IPS-11a (cell line): Measurements from ENCODE around the gene FZD2.
A peak's percentile ranks its signal among the peaks of the same experiment; 100 is the strongest.
"Not testable (repeated sequence)": the region's sequence is repeated elsewhere in the genome, so short reads cannot be mapped to it uniquely, and the experiment has no call there.

Source experiments
- H3K4me3 ChIP-seq: one replicate; pipeline ENCODE4 v1.5.1; 2013; ENCODE audit warnings: low read depth, low read length, control low read depth

Gene FZD2

DNA sequence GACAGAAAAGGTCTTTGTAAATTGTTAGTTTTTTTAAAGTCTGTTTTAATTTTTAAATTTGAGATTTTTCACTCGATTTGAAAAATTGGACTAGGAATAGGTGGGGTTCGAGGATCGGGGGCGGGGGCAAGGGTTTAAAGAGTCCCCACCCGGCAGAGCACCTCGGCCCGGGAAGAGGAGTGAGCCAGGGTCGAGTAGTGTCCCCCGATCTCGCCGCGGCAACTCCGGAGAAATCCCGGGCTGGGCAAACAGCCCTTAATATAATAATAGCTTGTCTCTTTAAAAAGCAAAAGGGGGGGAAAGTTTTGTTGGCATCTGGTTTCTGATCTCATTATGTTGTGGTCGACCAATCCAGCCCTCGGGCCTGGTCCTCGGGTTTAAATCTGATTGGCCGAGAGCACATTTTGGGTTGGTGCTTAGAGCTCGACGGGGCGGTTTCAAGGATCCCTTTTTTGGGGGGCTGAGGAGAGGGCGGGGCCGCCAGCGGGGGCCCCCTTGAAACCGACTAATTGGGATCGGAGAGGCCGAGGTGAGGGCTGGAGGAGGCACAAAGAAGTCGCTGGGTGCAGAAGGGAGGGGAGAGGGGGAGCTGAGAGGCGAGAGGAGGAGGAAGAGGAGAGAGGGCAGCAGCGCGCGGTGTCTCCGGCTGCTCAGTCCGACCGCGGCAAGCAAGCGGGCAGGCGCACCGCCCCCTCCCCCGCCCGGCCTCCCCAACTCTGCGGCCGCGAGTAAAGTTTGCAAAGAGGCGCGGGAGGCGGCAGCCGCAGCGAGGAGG lies at the start of gene FZD2:
Gene FZD2 (plus strand): TSS at position 653 of the 775 bp plus-strand sequence. CDS start 205 bp downstream, outside the sequence.
- H3K4me3 ChIP-seq: peak within 1 kb of the TSS; percentile 72

DNA sequence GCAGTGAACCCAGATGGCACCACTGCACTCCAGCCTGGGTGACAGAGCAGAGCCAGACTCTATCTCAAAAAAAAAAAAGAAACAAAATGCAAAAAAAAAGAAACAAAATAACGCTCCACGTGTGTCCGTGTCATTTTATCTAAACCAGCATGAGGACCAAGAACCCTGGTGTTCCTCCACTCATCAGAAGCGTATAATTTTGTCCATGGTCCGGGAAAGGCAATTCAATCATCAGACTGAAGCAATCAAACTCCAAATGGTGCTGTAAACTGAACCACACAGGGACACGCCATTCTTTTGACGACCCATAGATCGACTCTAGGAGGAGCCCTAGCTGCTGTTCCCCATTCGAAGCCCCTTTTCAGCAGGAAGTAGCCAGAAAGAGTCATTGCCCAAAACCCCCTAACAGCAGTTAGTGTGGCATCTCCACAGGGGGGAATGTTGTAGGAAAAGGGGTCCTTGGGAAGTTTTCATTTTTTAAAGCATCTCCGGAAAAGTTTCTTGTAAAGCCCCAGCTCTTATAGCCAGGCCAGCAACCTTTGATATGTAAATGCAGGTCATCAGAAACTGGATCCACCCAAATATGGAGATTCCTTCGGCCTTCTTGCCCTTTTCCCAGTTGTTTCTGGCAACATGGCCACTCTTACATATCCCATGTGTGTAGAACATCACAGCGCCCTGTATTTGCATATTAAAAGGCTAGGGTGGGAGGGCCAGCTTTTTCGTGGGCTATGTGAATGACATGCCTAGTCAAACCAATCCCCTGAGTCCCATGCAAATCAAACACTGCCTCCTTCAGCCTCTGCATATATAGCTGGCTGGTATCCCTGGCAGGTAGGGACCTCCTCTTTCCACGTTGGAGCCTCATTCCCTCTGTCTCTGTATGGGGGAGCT lies 45.8 kb upstream of the FZD2 start:
- not testable (repeated sequence) for H3K4me3 ChIP-seq

DNA sequence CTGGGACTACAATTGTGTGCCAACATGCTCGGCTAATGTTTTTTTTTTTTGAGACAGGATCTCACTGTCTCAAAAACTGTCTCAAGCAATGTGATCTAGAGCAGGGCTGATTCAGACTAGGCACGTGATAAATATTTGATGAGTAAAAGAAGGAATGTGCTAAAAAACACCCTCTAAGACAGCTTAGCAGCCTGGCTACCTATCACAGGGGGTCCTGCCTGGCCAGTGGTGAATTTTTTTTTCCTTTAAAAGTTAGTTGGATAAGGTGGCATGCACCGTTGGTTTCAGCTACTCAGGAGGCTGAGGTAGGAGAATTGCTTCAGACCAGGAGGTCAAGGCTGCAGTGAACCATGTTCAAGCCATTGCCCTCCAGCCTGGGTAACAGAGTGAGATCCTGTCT lies 39.3 kb upstream of the FZD2 start:
- H3K4me3 ChIP-seq: no peak overlapping the region

DNA sequence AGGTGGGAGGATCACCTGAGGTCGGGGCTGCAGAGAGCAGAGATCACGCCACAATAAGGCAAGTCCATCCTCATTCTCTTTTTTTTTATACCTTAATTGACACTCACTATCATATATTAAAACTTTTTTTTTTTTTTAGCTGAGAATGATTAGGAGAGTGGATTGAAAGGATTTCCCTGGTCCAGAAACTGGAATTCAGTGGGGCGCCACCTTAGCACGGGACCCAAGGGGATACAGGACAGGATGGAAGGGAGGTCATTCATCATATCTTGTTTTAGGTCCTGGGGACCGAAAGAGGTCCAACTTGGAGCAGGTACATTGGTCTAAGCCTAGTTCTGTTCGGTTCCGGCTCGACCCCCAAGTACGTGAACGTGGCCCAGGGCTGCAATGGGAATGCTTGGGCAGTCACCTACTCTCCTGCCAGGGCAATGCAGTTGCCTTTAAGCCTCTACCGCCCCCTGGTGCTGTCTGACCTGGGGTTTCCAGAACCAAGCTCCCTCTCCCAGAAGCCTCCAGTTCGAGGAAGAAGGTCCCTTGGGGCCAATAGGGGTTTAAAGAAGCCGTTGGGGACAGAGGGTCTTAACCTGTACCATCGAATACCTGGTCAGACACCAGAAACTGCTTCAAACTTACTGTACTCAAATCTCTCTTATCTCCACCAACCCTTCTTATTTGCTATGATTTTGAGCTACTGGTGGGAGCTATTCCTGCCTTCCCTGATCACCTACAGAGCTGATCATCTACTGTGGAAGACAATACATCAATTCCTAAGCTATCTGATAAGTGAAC lies 34.2 kb upstream of the FZD2 start:
- H3K4me3 ChIP-seq: no peak overlapping the region

DNA sequence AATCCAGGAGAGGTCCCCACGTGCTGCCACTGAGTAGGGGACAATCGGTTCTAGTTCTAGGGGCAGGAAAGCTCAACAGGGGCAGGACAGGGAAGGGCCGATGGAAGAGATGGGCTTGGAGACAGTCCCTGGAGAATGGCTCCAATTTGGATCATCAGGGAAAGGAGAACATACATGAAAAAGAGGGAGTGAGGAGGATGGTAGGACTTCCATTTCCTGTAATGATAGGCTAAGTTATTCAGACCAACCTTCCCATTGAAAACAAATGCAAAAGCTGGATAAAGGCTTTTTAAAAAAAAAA lies 33.7 kb upstream of the FZD2 start:
- no peak overlapping the region for H3K4me3 ChIP-seq

DNA sequence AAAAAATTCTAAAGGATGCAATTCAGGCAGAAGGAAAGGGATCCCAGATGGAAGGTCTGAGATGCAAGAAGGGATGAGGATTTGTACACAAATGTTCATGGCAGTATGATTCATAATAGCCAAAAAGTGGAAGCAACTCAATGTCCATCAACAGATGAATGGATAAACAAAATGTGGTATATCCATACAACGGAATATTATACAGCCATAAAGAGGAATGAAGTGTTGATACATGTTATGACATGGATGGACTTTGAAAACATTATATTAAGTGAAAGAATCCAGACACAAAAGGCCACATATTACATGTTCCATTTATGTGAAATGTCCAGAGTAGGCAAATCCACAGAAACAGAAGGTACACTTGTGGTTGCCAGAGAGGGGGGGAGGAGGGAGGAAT lies 30.2 kb upstream of the FZD2 start:
- no peak overlapping the region for H3K4me3 ChIP-seq

DNA sequence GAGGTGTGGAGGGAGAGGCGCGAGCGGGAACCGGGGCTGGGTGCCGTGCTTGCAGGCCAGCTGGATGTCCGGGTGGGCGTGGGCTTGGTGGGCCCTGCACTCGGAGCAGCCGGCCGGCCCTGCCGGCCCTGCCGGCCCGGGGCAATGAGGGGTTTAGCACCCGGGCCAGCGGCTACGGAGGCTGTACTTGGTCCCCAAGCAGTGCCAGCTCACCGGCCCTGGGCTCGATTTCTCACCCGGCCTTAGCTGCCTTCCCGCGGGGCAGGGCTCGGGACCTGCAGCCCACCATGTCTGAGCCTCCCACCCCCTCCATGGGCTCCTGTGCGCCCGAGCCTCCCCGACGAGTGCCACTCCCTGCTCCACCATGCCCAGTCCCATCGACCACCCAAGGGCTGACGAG lies 29.3 kb upstream of the FZD2 start:
- H3K4me3 ChIP-seq: no peak overlapping the region

DNA sequence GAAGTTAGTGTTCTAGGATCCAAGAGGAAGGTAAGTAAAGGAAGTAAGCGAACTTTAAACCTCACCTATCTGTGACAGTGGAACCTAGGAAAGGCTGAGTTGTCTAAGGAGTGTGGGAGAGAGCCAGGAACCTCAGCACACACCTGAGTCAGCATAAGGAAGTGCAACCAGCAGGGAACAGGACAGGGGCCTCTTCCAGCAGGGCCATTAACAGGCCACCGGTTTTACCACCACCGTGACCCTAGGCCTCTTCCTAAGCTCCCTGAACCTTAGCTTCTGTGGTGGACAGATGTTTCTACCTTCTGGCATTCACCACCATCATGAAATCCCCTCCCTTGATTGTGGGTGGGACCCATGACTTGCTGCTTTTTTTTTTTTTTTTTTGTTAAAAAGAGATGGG lies 27.4 kb upstream of the FZD2 start:
- H3K4me3 ChIP-seq: no peak overlapping the region

DNA sequence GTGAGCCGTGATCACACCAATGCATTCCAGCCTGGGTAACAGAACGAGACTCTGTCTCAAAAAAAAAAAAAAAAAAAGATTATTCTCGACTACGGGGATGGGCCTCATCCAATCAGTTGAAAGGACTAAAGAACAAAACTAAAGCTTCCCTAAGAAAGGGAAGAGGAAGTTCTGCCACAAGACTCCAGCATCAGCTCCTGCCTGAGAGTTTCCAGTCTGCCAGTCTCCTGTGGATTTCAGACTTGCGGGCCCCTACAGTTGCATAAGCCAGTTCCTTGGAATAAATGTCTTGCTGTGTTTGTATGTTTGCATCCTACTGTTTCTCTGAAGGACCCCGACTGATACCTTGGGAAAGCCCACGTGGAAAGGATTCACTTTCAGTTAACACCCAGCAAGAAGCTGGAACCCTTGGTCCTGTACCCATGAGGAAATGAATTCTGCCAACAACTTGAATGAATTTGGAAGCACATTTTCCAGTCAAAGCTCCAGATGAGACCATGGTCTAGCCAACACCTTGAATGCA lies 26.3 kb upstream of the FZD2 start:
- no peak overlapping the region for H3K4me3 ChIP-seq

DNA sequence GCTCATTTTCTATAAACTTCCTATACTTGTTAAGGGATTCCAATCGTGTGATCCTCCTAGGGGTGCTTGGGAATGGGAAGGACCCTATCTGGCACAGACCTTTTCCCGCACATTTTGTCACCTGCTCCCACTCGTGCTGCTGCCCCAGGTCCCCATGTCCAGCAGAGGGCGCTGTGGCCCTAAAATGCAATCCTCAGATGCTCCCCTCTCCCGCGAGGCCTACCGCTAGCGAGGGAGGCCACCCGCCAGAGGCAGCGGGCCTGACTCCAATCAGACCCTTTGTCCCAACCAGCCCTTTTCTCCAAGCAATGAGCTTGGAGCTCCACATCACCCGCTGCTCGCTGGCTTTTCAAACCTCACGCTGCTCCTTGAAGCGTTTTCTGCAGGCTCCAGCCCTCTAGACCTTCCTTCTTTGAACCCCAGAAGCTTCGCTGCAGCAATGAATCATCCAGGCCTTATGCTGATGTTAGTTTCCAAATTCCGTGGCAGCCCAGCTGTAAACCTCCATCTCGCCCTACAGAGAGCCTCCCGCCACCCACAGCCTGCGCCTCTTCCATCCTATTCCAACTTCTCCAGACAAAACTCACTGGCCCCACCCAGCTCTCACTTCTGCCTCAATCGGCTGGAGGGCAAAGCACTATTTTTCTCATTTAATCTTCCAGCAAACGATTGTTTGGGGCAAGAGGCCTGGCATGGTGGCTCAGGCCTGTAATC lies 23.6 kb upstream of the FZD2 start:
- no peak overlapping the region for H3K4me3 ChIP-seq

DNA sequence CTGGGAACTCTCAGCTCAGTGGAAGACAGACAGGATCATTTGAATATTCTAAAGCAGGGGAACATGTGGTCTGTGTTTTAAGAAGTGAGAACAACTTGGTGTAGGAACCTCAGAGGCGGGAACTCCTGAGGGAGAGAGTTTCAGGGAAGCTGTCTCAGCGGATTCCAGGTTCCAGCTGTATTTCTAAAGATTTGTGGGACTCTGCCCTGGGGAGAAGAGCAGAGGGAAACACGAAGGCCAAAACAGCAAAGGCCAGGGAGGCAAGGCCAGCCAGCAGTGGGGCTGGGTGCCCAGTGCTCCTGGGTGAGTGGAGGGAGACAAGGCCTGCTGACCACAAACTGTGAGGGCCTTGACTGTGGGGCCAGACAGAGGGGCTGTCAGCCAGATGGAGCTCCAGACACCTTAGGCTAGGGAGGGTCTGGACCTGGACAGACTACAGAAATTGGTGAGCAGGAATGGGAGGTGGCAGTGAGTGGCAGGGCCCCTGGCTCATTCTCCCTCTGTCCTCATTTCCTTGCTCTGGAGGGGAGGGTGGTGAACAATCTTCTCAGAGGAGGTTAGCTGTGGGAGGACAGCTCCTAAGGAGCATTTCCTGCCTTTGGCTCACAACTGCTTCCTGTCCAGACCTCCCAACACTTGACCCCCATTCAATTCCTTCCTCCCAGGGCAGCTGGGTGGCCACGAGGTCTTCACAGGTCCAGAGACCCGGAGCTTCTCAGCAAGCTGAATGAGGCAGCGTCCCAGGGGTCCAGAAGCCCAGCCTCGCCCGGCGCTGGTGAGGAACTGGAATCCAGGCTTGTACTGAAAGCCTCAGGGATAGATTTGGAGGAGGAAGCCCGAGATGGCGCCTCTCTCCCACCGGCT lies 21.0 kb upstream of the FZD2 start:
- H3K4me3 ChIP-seq: no peak overlapping the region

DNA sequence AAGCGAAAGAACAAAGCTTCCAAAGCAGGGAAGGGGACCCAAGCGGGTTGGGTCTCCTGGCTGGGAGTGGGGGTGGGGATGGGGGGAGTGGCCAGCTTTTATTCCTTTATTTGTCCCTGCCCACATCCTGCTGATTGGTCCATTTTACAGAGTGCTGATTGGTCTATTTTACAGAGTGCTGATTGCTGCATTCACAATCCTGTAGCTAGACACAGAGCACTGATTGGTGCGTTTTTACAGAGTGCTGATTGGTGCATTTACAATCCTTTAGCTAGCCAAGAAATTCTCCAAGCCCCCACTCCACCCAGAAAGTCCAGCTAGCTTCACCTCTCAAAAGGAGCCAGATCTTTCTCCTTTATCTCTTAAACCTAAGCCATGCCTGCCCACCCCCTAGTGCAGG lies 19.4 kb upstream of the FZD2 start:
- H3K4me3 ChIP-seq: not testable (repeated sequence)

DNA sequence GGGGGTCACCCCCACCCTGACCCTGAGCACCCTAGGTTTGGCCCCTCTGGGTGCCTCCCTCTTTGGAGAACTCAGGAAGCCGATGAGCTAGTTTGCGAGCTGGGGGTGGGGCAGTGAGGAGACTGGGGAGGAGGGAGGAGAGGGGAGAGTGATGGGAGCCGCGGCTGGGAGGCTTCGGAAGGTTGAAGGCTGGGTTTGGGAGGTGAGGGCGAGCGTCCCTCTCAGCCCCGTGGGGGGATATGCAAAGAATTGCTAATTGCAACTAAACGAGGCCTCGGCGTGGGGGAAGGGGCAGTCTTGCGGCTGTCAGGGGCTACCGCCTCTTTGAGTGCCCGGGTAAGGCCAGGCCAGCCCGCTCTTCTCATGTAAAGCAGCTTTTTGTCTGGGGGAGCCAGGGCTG lies 17.6 kb upstream of the FZD2 start:
- no peak overlapping the region for H3K4me3 ChIP-seq

DNA sequence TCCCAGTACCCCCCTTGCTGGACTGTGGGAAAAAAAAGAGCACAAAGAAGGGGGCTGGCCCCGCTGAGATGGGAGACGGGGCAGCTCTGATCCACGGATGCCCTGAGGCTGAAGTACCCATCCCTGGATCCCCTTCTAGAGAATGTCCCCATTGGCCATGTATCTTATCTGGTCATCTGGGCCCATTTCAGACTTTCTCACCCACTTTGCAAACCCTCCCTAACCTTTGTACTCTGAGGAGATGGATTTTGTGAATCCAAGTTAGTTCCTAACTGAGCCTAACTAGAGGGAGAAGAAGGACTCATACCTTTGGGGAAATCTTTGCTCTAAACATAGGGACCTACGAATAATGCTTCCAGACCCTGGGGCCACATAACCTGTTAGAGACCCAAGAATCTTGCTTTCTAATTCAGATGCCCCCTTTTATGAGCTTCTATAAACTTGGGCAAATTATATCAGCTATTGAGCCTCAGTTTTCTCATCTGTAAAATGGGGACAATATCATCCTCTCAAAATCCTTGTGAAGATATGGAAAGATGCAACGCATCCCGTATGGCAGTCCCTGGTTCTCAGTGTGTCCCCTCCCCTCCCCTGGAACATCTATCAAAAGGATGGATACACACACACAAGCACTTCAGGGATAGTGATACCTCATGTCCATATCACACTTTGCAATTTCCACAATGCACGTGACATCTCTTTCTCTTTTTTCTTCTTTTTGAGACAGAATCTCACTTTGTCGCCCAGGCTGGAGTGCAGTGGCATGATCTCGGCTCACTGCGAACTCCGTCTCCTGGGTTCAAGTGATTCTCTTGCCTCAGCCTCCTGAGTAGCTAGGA lies 16.8 kb upstream of the FZD2 start:
- no peak overlapping the region for H3K4me3 ChIP-seq

DNA sequence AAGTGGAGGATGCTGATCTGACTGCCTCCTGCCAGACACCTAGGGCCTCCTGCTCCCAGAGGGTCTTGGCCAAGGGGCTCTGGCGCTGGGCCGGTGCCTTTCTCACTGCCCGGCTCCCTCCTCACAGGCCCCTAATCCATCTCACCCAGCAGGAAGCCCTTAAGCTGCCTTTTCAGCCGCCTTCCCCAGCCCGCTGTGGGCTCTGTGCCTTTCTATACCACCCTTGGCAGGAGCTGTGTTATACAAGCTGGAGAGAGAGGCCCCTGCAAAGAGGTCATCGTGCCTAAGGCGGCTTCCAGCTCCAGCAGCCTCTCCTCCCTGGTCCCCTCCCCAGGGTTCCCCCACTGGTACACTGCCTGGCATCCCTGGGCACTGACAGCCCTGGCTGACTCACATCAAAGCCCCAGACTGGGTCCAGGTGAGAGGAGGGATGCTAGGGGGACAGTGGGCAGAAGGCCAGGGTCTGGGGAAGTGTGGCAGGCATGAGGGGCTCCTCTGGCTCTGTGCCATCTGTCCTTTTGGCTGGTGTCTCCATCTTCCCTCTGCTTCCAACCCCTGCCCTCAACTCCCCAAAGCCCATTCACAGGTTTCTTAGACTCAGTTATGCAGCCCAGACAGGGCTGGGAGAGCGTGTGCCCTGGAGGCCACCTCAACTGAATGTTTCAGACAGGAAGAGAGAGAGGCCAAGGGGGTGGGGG lies 15.3 kb upstream of the FZD2 start:
- H3K4me3 ChIP-seq: no peak overlapping the region

DNA sequence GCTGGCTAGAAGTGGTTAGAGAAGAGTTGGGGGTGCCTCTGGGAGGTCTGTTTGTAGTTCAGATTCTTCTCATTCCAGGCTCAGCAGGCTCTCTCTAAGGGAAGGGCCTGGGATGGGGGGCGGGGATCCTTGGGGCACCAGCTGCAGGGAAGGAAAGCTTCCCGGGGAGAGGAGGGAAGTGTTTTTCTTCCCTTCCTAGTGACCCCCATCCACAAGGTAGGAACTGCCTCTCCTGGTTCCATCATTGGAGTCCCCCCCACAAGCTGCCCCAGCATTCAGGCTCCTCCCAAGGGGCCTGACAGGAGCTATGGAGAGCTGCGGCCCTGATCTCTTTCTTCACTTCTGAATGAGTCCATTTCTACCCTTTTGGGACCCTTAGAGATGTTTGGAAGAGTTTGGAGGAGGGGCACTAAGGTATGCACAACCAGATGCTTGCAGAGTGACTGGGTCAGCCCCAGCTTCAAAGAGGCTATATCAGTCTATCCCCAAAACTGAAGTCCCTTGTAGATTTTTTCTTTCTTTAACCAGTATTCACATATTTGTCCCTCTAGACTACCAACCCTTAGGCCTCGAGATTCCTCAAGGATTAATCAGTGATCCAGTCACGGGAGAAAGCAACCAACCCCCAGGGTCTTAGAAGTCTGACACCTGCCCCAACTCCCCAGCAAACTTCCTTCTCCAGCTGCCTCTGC lies 13.9 kb upstream of the FZD2 start:
- no peak overlapping the region for H3K4me3 ChIP-seq

DNA sequence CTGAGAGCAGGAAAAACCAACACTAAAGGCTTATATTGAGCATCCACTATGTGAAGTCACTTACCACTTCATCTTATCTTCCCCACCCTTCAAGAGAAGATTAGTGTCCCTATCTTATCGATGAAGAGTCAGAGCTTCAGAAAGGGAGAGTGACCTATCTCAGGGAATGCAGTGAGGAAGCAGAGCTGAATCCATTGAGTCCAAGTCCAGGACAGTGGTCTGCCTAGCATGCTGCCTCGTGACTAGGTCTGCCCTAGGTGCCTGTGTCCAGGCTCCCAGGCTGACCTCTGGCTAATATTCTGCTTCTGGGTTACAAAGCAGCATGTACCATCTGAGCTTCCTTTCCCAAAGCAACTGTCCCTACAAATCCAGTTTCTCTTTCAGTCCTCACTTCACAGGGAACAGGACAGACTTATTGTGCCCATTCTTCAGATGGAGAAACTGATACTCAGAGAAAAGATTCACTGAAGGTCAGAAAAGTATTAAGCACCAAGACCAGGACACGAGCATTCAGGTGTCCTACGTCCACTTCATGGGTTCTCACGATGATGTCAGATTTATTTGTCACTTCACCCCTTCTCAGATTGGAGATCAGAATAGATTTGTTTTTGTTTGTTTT lies 13.3 kb upstream of the FZD2 start:
- no peak overlapping the region for H3K4me3 ChIP-seq
